K562 (cell line): ENCODE measurements around the gene AKR1C3. TPM values are rescaled to one million over a fixed set of nuclear protein-coding genes. Genes with fewer than 3 reads are reported as not detected.

Experiments used
- ATAC-seq: fragments of 200-7000 bp; cut with Tn5 transposase; 3 replicates; pipeline ENCODE4 v1.9.1; 2020; ENCODE audit warnings: moderate library complexity
- BruUV-seq: library from RNA; stranded (reverse); fragments of 400-500 nt; replicated peaks from 2 replicates; lab custom pipeline; 2021; lab: Mats Ljungman, UMichigan
- CTCF ChIA-PET: fragments of 300-600 bp; formaldehyde crosslinking; extraction: SDS; loops from one replicate; lab custom pipeline; 2021; ENCODE audit warnings: low intra/inter-chr PET ratio; lab: Yijun Ruan, JAX
- POLR2A ChIA-PET: fragments of 300-600, 350-650 bp; sonication (Branson Sonifier 250); formaldehyde crosslinking; extraction: SDS; loops from one replicate; lab custom pipeline; 2021; ENCODE audit warnings: antibody characterized with exemption, inconsistent platforms; lab: Yijun Ruan, JAX
- DNase-seq, 4 experiments: peaks; one replicate each; pipeline versions ENCODE4 v3.0.0 to v3.0.0-alpha.2; 2011 to 2018; ENCODE audit warnings: low spot score in 3 of 4, mixed read lengths in 3 of 4; ENCODE audit errors: extremely low read depth in 1 of 4
- FAIRE-seq: peaks from 2 replicates; lab custom pipeline; 2011; peaks lifted over from hg19 to GRCh38; lab: Jason Lieb, UNC
- H2AFZ ChIP-seq: 2 replicates; pipeline ENCODE4 v1.6.0; 2011; ENCODE audit warnings: low read depth, low read length, control low read depth, inconsistent platforms
- H3K27ac ChIP-seq: fragments of 200-600 bp; 3 replicates; pipeline ENCODE4 v1.8.0; 2011; ENCODE audit warnings: low read depth, mild to moderate bottlenecking, control low read depth, inconsistent platforms, low read length, moderate library complexity, mixed read lengths; ENCODE audit errors: extremely low read depth
- H3K27me3 ChIP-seq, 2 experiments: fragments of 300-600 bp in 1 of 2; 2 replicates in 1 of 2; 3 replicates in 1 of 2; pipeline versions ENCODE4 v1.6.0 to v1.8.0; 2011; ENCODE audit warnings: inconsistent platforms in 2 of 2, low read length in 2 of 2, mild to moderate bottlenecking in 1 of 2, mixed read lengths in 1 of 2, moderate library complexity in 1 of 2; ENCODE audit not compliant: control insufficient read depth in 2 of 2, insufficient read depth in 2 of 2
- H3K36me3 ChIP-seq: fragments of 300-600 bp; 3 replicates; pipeline ENCODE4 v1.8.0; 2011; ENCODE audit warnings: mild to moderate bottlenecking, low read length, inconsistent platforms; ENCODE audit not compliant: control insufficient read depth, insufficient read depth
- H3K4me1 ChIP-seq, 2 experiments: fragments of 200-600 bp in 1 of 2; replicated peaks in 1 of 2; 2 replicates in 1 of 2; 3 replicates in 1 of 2; pipeline versions ENCODE4 v1.5.1 to v1.8.0; 2011; ENCODE audit warnings: inconsistent platforms in 2 of 2, low read length in 2 of 2, mild to moderate bottlenecking in 1 of 2, mixed read lengths in 1 of 2, moderate library complexity in 1 of 2; ENCODE audit not compliant: control insufficient read depth in 2 of 2, insufficient read depth in 2 of 2
- H3K4me2 ChIP-seq: 2 replicates; pipeline ENCODE4 v1.6.1; 2011; ENCODE audit warnings: low read length, control low read depth, inconsistent platforms, mixed read lengths; ENCODE audit not compliant: insufficient read depth
- H3K4me3 ChIP-seq: fragments of 200-600 bp; sonication (generic), shearing (Covaris generic); 2 replicates; pipeline ENCODE4 v1.5.1; 2016; ENCODE audit warnings: control low read depth, inconsistent platforms
- H3K79me2 ChIP-seq: fragments of 200-600 bp; 3 replicates; pipeline ENCODE4 v1.8.0; 2011; ENCODE audit warnings: low read length, inconsistent platforms; ENCODE audit not compliant: control insufficient read depth, insufficient read depth
- H3K9ac ChIP-seq, 2 experiments: 2 replicates each; pipeline versions ENCODE4 v1.6.0 to v1.6.1; 2011; ENCODE audit warnings: low read depth in 2 of 2, low read length in 2 of 2, control low read depth in 1 of 2, inconsistent platforms in 1 of 2, mild to moderate bottlenecking in 1 of 2, mixed read lengths in 1 of 2; ENCODE audit not compliant: insufficient read depth in 1 of 2
- H3K9me1 ChIP-seq: one replicate; pipeline ENCODE4 v1.6.0; 2011; ENCODE audit warnings: inconsistent platforms, mild to moderate bottlenecking, low read length, moderate library complexity; ENCODE audit not compliant: control insufficient read depth, insufficient read depth
- H3K9me3 ChIP-seq: replicated peaks from 2 replicates; pipeline ENCODE4 v1.5.1; 2011; ENCODE audit warnings: low read depth, low read length, inconsistent platforms; ENCODE audit not compliant: control insufficient read depth, insufficient read depth
- H4K20me1 ChIP-seq: replicated peaks from 2 replicates; pipeline ENCODE4 v1.6.1; 2011; ENCODE audit warnings: low read length, inconsistent platforms, mixed read lengths; ENCODE audit not compliant: control insufficient read depth, insufficient read depth
- KHSRP ChIP-seq: fragments of 450-650 bp; IDR thresholded peaks from 2 replicates; pipeline ENCODE4 v1.6.1; 2017
- MBD2 ChIP-seq: sonication (generic); IDR thresholded peaks from 2 replicates; pipeline ENCODE4 v1.6.1; 2016; ENCODE audit warnings: low read depth, borderline replicate concordance
- MCM3 ChIP-seq: fragments of 450-650 bp; IDR thresholded peaks from 2 replicates; pipeline ENCODE4 v1.6.1; 2016
- PTBP1 ChIP-seq: fragments of 200-400 bp; formaldehyde crosslinking; IDR thresholded peaks from 2 replicates; pipeline ENCODE4 v1.6.1; 2017; ENCODE audit warnings: low read depth, low read length
- SMAD4 ChIP-seq: fragments of 250-450 bp; sonication (Bioruptor Pico); conservative IDR thresholded peaks from 2 replicates; pipeline ENCODE4 v1.8.0; 2021; ENCODE audit warnings: inconsistent platforms, mild to moderate bottlenecking, moderate library complexity
- TARDBP ChIP-seq: fragments of 450-650 bp; IDR thresholded peaks from 2 replicates; pipeline ENCODE4 v1.6.1; 2016
- XRCC5 ChIP-seq: fragments of 200-400 bp; formaldehyde crosslinking; IDR thresholded peaks from 2 replicates; pipeline ENCODE4 v1.6.1; 2017; ENCODE audit warnings: low read depth, mild to moderate bottlenecking, low read length
- ZBTB49 ChIP-seq: sonication (generic); formaldehyde crosslinking; IDR thresholded peaks from 2 replicates; pipeline ENCODE4 v1.8.0; 2022; ENCODE audit warnings: missing genetic modification reagents, mild to moderate bottlenecking, borderline replicate concordance
- ZFP1 ChIP-seq: fragments of 450-650 bp; formaldehyde crosslinking; IDR thresholded peaks from 2 replicates; pipeline ENCODE4 v1.4.0; 2020; ENCODE audit warnings: mild to moderate bottlenecking, mixed read lengths
- WGBS: fragments of 100-300 bp; shearing (Covaris generic); methylation state at CpG from one replicate; pipeline ENCODE4 v1.1.6; 2016; ENCODE audit warnings: low coverage, mixed read lengths; ENCODE audit not compliant: insufficient coverage; ENCODE audit errors: missing lambda C conversion rate; 5-methylcytosine and 5-hydroxymethylcytosine counted together
- in situ Hi-C: fragments of 300-500 bp; cut with MboI; formaldehyde crosslinking; loops from 4 replicates; pipeline ENCODE4 v1.15.0; 2018; ENCODE audit warnings: inconsistent platforms, mixed read lengths
- intact Hi-C: fragments of 100-400 bp; cut with micrococcal nuclease; formaldehyde crosslinking; loops from 2 replicates; pipeline ENCODE4 v1.14.2; 2022
- polyA plus RNA-seq, 8 experiments: library from polyadenylated mRNA; depleted of rRNA in 4 of 8; stranded (reverse) in 5 of 8; unstranded in 3 of 8; fragments of >200 nt; fragmentation: Nextera tagmentation in 2 of 8; fragmentation: Illumina TruSeq in 1 of 8; extraction: Ambion mirVana in 2 of 8; extraction: Trizol in 1 of 8; gene quantifications; 2 replicates each; pipeline versions ENCODE4 v1.2.1 to v1.2.3, GENCODE V29; 2011 to 2014; ENCODE audit warnings: inconsistent platforms in 1 of 8, missing spikeins in 1 of 8
- total RNA-seq, 7 experiments: library from RNA; depleted of rRNA in 6 of 7; stranded (reverse); fragments of >200 nt in 6 of 7; fragmentation: Illumina TruSeq in 2 of 7; extraction: Trizol in 2 of 7; gene quantifications; 2 replicates each; pipeline versions ENCODE4 v1.2.1 to v1.2.3, GENCODE V29; 2011 to 2021; ENCODE audit warnings: low replicate concordance in 1 of 7
- TF ChIP-seq, protein P1 (sequence below), 2 experiments: fragments of 450-650 bp in 1 of 2; sonication (generic) in 1 of 2; formaldehyde crosslinking in 1 of 2; IDR thresholded peaks; 2 replicates each; pipeline versions ENCODE4 v1.7.1 to v1.9.0; 2016 to 2022; ENCODE audit warnings: inconsistent platforms in 1 of 2, mild to moderate bottlenecking in 1 of 2, missing genetic modification reagents in 1 of 2

Gene AKR1C3
- total and polyA plus RNA-seq, 9 of the 15 experiments (the other 6 are each of a cell fraction or from before 2014, with no cell fraction given) = 4.6 to 20.4 (median 10.1) TPM

GRCh38 chr10:5090551-5090950 lies 3.7 kb upstream of the AKR1C3 start (continued):
- no peak for TF ChIP-seq ZBTB49 (CRISPR knock-in tag)
- no peak for TF ChIP-seq ZFP1 (CRISPR knock-in tag)
- no peak for TF ChIP-seq SMAD4 (CRISPR knock-in tag)
- no peak for TF ChIP-seq PTBP1
- TF ChIP-seq TARDBP = no peak
- no peak for TF ChIP-seq MBD2
- TF ChIP-seq XRCC5 = no peak
- TF ChIP-seq MCM3 = no peak

DNA sequence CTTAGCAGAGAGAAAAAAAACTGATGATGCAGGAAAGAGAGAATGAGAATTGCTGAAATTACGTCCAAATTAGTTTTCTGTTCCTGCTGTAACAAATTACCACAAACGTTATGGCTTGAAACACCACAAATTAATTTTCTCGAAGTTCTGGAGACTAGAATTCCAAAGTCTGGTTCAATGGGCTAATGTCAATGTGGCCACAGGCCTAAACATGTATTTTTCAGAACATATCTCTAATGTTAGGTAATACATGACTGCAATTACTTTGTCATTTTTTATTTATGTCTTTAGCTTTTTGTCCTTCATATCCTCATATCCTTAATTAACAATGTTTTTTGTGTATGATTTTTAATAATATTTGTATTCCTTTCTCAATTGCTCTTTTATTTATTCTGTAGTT lies 3.0 kb upstream of the AKR1C3 start:
- Histone ChIP-seq H3K27ac (no peak overlapping the region), H2AFZ (no peak overlapping the region), H3K9me3 (peaks cover 7% of the 10 kb centered on the region), H3K4me3 (no peak overlapping the region), H3K27me3 (no peaks in the 10 kb centered on the region), H3K79me2 (no peaks in the 10 kb centered on the region), H4K20me1 (no peaks in the 10 kb centered on the region), H3K4me1 (no peaks in the 10 kb centered on the region; a peak in 1 of 5 replicates), H3K9me1 (no peaks in the 10 kb centered on the region), H3K36me3 (no peaks in the 10 kb centered on the region), H3K9ac (no peak overlapping the region), H3K4me2 (no peak overlapping the region)
- ATAC-seq (no peak), DNase-seq (no peak), FAIRE-seq (no peak)
- BruUV-seq = no TSS peak
- WGBS = 34% methylated on average over 3 of the region's 3 CpGs
- in situ Hi-C loops = no loop called here
- ChIA-PET POLR2A (no interaction called here), CTCF (no interaction called here)
- intact Hi-C loops = loop anchor here (10.0 kb wide), 1 partner anchor 276 kb away; no protein-coding TSS in a partner anchor
- no peak for TF ChIP-seq KHSRP
- TF ChIP-seq, protein P1, sequence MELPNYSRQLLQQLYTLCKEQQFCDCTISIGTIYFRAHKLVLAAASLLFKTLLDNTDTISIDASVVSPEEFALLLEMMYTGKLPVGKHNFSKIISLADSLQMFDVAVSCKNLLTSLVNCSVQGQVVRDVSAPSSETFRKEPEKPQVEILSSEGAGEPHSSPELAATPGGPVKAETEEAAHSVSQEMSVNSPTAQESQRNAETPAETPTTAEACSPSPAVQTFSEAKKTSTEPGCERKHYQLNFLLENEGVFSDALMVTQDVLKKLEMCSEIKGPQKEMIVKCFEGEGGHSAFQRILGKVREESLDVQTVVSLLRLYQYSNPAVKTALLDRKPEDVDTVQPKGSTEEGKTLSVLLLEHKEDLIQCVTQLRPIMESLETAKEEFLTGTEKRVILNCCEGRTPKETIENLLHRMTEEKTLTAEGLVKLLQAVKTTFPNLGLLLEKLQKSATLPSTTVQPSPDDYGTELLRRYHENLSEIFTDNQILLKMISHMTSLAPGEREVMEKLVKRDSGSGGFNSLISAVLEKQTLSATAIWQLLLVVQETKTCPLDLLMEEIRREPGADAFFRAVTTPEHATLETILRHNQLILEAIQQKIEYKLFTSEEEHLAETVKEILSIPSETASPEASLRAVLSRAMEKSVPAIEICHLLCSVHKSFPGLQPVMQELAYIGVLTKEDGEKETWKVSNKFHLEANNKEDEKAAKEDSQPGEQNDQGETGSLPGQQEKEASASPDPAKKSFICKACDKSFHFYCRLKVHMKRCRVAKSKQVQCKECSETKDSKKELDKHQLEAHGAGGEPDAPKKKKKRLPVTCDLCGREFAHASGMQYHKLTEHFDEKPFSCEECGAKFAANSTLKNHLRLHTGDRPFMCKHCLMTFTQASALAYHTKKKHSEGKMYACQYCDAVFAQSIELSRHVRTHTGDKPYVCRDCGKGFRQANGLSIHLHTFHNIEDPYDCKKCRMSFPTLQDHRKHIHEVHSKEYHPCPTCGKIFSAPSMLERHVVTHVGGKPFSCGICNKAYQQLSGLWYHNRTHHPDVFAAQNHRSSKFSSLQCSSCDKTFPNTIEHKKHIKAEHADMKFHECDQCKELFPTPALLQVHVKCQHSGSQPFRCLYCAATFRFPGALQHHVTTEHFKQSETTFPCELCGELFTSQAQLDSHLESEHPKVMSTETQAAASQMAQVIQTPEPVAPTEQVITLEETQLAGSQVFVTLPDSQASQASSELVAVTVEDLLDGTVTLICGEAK (IDR thresholded peaks at IDR 0.05) = no peak
- TF ChIP-seq, protein P1 (CRISPR knock-in tag; IDR thresholded peaks at IDR 0.05) = no peak
